Lower leg skin (tissue), 3 donors: ENCODE data around the gene UBASH3B.

Experiments used
- POLR2A ChIP-seq, 2 donors: fragments of 450-650 bp; IDR thresholded peaks; one replicate each; pipeline ENCODE4 v1.6.1; 2016 to 2017; ENCODE audit warnings: antibody characterized with exemption in 2 of 2, mild to moderate bottlenecking in 1 of 2, moderate library complexity in 1 of 2
- TF ChIP-seq, protein P1 (sequence below), 3 donors: fragments of 450-650 bp; IDR thresholded peaks; one replicate each; pipeline ENCODE4 v1.5.1; 2016; ENCODE audit warnings: antibody characterized with exemption in 3 of 3, mild to moderate bottlenecking in 3 of 3, moderate library complexity in 2 of 3

DNA sequence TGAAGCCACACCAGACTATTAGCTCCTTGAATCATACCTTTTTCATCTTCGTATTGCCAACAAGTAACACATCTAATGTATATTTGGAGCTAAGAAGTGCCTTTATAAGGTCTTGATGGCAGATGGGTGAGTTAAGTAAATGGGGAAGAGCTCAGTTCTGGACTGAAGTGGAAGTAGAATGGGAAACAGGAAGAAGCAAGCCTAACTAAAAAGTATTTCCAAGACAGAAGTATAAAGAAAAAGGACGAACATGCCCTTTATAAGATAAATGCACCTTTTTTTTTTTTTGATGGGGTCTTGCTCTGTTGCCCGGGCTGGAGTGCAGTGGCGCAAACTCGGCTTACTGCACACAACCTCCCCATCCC lies 197.3 kb downstream of the UBASH3B start:
- TF ChIP-seq, protein P1, sequence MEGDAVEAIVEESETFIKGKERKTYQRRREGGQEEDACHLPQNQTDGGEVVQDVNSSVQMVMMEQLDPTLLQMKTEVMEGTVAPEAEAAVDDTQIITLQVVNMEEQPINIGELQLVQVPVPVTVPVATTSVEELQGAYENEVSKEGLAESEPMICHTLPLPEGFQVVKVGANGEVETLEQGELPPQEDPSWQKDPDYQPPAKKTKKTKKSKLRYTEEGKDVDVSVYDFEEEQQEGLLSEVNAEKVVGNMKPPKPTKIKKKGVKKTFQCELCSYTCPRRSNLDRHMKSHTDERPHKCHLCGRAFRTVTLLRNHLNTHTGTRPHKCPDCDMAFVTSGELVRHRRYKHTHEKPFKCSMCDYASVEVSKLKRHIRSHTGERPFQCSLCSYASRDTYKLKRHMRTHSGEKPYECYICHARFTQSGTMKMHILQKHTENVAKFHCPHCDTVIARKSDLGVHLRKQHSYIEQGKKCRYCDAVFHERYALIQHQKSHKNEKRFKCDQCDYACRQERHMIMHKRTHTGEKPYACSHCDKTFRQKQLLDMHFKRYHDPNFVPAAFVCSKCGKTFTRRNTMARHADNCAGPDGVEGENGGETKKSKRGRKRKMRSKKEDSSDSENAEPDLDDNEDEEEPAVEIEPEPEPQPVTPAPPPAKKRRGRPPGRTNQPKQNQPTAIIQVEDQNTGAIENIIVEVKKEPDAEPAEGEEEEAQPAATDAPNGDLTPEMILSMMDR (IDR thresholded peaks at IDR 0.05), result no peak
- no peak for TF ChIP-seq POLR2A (IDR thresholded peaks at IDR 0.05)
